Neural progenitor cell (in vitro differentiated cells): ENCODE data around the gene IFI30. TPM values are rescaled to one million over a fixed set of nuclear protein-coding genes. Genes with fewer than 3 reads are reported as not detected.

Experiments used
- DNase-seq: peaks from one replicate; pipeline ENCODE4 v3.0.0-alpha.2; 2016; ENCODE audit warnings: low spot score
- H2AFZ ChIP-seq: fragments of 200-600 bp; sonication (generic); replicated peaks from 2 replicates; pipeline ENCODE4 v1.6.1; 2016; ENCODE audit warnings: antibody characterized with exemption
- H3F3A ChIP-seq: fragments of 200-600 bp; sonication (generic); 2 replicates; pipeline ENCODE4 v1.6.1; 2016; ENCODE audit warnings: antibody characterized with exemption, low read depth
- H3K27ac ChIP-seq: fragments of 200-600 bp; sonication (generic); 2 replicates; pipeline ENCODE4 v1.5.1; 2016; ENCODE audit warnings: mild to moderate bottlenecking
- H3K27me3 ChIP-seq: fragments of 200-600 bp; sonication (generic); 2 replicates; pipeline ENCODE4 v1.6.1; 2016; ENCODE audit warnings: mild to moderate bottlenecking, moderate library complexity
- H3K36me3 ChIP-seq: fragments of 200-600 bp; sonication (generic); 2 replicates; pipeline ENCODE4 v1.5.1; 2016
- H3K4me1 ChIP-seq: fragments of 200-600 bp; sonication (generic); 2 replicates; pipeline ENCODE4 v1.6.1; 2016; ENCODE audit warnings: mixed run types
- H3K4me2 ChIP-seq: fragments of 200-600 bp; sonication (generic); 2 replicates; pipeline ENCODE4 v1.6.1; 2016
- H3K4me3 ChIP-seq: fragments of 200-600 bp; sonication (generic); 2 replicates; pipeline ENCODE4 v1.5.1; 2016
- H3K79me2 ChIP-seq: fragments of 200-600 bp; sonication (generic); 2 replicates; pipeline ENCODE4 v1.6.1; 2016; ENCODE audit warnings: low read depth
- H3K9ac ChIP-seq: fragments of 200-600 bp; sonication (generic); 2 replicates; pipeline ENCODE4 v1.6.1; 2016
- H3K9me3 ChIP-seq: fragments of 200-600 bp; sonication (generic); 2 replicates; pipeline ENCODE4 v1.5.1; 2016; ENCODE audit warnings: low read depth
- H4K20me1 ChIP-seq: fragments of 200-600 bp; sonication (generic); 2 replicates; pipeline ENCODE4 v1.6.1; 2016; ENCODE audit warnings: low read depth
- H3K27ac Mint-ChIP-seq: 3 replicates; pipeline ENCODE4 v1.8.0; 2021; ENCODE audit warnings: mixed read lengths
- H3K27me3 Mint-ChIP-seq: 2 replicates; pipeline ENCODE4 v1.8.0; 2022; ENCODE audit warnings: low read depth, mild to moderate bottlenecking, inconsistent platforms, moderate library complexity, mixed read lengths; ENCODE audit not compliant: insufficient read depth
- H3K36me3 Mint-ChIP-seq: 3 replicates; pipeline ENCODE4 v1.8.0; 2021; ENCODE audit warnings: mixed read lengths
- H3K4me1 Mint-ChIP-seq: 3 replicates; pipeline ENCODE4 v1.8.0; 2021; ENCODE audit warnings: mixed read lengths
- H3K4me3 Mint-ChIP-seq: 3 replicates; pipeline ENCODE4 v1.8.0; 2021; ENCODE audit warnings: mild to moderate bottlenecking, moderate library complexity, mixed read lengths
- H3K9me3 Mint-ChIP-seq: 3 replicates; pipeline ENCODE4 v1.8.0; 2020; ENCODE audit warnings: mixed read lengths
- EZH2 ChIP-seq: fragments of 200-600 bp; sonication (generic); IDR thresholded peaks from 2 replicates; pipeline ENCODE4 v1.6.1; 2017; ENCODE audit warnings: antibody characterized with exemption, mild to moderate bottlenecking, moderate library complexity
- EZH2phosphoT487 ChIP-seq: fragments of 200-600 bp; sonication (generic); IDR thresholded peaks from 2 replicates; pipeline ENCODE4 v1.6.1; 2017; ENCODE audit warnings: antibody characterized with exemption
- total RNA-seq: library from RNA; depleted of rRNA; stranded (reverse); fragments of >200 nt; gene quantifications from 2 replicates; pipeline ENCODE4 v1.2.3, GENCODE V29; 2015; ENCODE audit warnings: low replicate concordance
- TF ChIP-seq, protein P1 (sequence below): fragments of 200-600 bp; sonication (generic); IDR thresholded peaks from 2 replicates; pipeline ENCODE4 v1.5.1; 2017; ENCODE audit warnings: antibody characterized with exemption, mild to moderate bottlenecking

IFI30 gene
- total RNA-seq, 1 donor from 2014 or later: not detected

DNA sequence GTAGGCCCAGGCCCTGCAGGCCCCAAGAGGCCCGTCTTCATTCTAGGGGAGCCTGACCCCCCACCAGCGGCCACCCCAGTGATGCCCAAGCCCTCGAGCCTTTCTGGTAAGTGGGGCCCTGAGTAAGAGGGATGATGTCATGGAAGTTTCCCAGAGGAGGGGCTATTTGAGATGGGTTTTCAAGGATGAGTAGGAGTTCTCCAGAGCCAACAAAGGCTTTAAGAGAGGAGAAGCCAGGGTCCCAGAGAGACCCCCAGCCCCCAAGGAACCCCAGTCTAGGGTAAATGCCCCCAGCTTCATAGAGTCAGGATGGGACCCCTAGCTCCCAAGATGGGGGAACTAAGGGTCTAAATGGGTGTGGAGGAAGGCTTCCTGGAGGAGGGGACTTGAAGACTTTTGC lies 29.7 kb upstream of the IFI30 start:
- Histone ChIP-seq H3K36me3 (peaks cover 3% of the 10 kb centered on the region), H3K4me2 (no peak overlapping the region), H3K4me3 (no peak overlapping the region), H3K9me3 (no peaks in the 10 kb centered on the region), H3K27me3 (no peaks in the 10 kb centered on the region), H3K9ac (no peak overlapping the region), H3K79me2 (no peaks in the 10 kb centered on the region), H4K20me1 (no peaks in the 10 kb centered on the region), H3K27ac (no peak overlapping the region), H2AFZ (no peak overlapping the region), H3F3A (no peaks in the 10 kb centered on the region), H3K4me1 (no peaks in the 10 kb centered on the region)
- TF ChIP-seq EZH2phosphoT487: no peak
- Mint-ChIP-seq H3K27ac (no peak overlapping the region), H3K4me1 (no peaks in the 10 kb centered on the region), H3K4me3 (no peak overlapping the region), H3K27me3 (no peaks in the 10 kb centered on the region), H3K36me3 (peaks cover 17% of the 10 kb centered on the region), H3K9me3 (no peaks in the 10 kb centered on the region)
- no peak for DNase-seq

- Histone ChIP-seq H3K4me1 (no peaks in the 10 kb centered on the region), H3F3A (no peaks in the 10 kb centered on the region), H3K4me3 (no peak overlapping the region), H3K9me3 (no peaks in the 10 kb centered on the region), H2AFZ (no peak overlapping the region), H3K4me2 (no peak overlapping the region), H3K36me3 (peaks cover 3% of the 10 kb centered on the region), H4K20me1 (no peaks in the 10 kb centered on the region), H3K79me2 (no peaks in the 10 kb centered on the region), H3K9ac (no peak overlapping the region), H3K27ac (no peak overlapping the region), H3K27me3 (no peaks in the 10 kb centered on the region)
- no peak overlapping the region for H3K27ac Mint-ChIP-seq
- no peak overlapping the region for H3K4me3 Mint-ChIP-seq
- no peak for DNase-seq
- H3K4me1 Mint-ChIP-seq: no peaks in the 10 kb centered on the region
- H3K9me3 Mint-ChIP-seq: no peaks in the 10 kb centered on the region
- TF ChIP-seq EZH2phosphoT487 (no peak), EZH2 (no peak)
- TF ChIP-seq, protein P1, sequence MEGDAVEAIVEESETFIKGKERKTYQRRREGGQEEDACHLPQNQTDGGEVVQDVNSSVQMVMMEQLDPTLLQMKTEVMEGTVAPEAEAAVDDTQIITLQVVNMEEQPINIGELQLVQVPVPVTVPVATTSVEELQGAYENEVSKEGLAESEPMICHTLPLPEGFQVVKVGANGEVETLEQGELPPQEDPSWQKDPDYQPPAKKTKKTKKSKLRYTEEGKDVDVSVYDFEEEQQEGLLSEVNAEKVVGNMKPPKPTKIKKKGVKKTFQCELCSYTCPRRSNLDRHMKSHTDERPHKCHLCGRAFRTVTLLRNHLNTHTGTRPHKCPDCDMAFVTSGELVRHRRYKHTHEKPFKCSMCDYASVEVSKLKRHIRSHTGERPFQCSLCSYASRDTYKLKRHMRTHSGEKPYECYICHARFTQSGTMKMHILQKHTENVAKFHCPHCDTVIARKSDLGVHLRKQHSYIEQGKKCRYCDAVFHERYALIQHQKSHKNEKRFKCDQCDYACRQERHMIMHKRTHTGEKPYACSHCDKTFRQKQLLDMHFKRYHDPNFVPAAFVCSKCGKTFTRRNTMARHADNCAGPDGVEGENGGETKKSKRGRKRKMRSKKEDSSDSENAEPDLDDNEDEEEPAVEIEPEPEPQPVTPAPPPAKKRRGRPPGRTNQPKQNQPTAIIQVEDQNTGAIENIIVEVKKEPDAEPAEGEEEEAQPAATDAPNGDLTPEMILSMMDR: no peak
- peaks cover 15% of the 10 kb centered on the region for H3K36me3 Mint-ChIP-seq
- no peaks in the 10 kb centered on the region for H3K27me3 Mint-ChIP-seq
Measured at GRCh38 chr19:18144361-18144760, 29.3 kb upstream of the IFI30 start.

DNA sequence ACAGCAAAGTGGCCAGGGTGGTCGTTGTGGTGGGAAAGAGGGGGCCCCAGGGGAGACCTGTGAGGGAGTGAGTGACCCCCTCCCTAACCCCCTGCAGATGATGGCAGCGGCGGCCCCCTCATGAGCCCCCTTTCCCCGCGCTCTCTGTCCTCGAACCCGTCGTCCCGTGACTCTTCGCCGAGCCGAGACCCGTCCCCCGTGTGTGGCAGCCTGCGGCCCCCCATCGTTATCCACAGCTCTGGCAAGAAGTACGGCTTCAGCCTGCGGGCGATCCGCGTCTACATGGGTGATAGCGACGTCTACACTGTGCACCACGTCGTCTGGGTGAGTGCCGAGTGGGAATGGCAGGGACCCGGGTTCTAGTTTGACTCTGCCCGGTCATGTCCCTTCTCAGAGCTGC lies 28.7 kb upstream of the IFI30 start:
- H4K20me1 ChIP-seq: no peaks in the 10 kb centered on the region
- H3K27me3 ChIP-seq: no peaks in the 10 kb centered on the region
- H3K4me3 Mint-ChIP-seq: no peak overlapping the region
- H3K36me3 ChIP-seq: peaks cover 3% of the 10 kb centered on the region
- H3K9me3 Mint-ChIP-seq: no peaks in the 10 kb centered on the region
- H3K9me3 ChIP-seq: no peaks in the 10 kb centered on the region
- no peaks in the 10 kb centered on the region for H3K4me1 Mint-ChIP-seq
- no peak overlapping the region for H3K4me3 ChIP-seq
- no peak overlapping the region for H3K27ac Mint-ChIP-seq
- no peak overlapping the region for H3K9ac ChIP-seq
- H3K27ac ChIP-seq: no peak overlapping the region
- no peak overlapping the region for H3K4me2 ChIP-seq
- H3K27me3 Mint-ChIP-seq: no peaks in the 10 kb centered on the region
- no peaks in the 10 kb centered on the region for H3F3A ChIP-seq
- no peak overlapping the region for H2AFZ ChIP-seq
- TF ChIP-seq EZH2phosphoT487 (no peak), EZH2 (no peak)
- TF ChIP-seq, protein P1: no peak
- no peaks in the 10 kb centered on the region for H3K4me1 ChIP-seq
- H3K36me3 Mint-ChIP-seq: peaks cover 15% of the 10 kb centered on the region
- no peak for DNase-seq
- H3K79me2 ChIP-seq: no peaks in the 10 kb centered on the region

DNA sequence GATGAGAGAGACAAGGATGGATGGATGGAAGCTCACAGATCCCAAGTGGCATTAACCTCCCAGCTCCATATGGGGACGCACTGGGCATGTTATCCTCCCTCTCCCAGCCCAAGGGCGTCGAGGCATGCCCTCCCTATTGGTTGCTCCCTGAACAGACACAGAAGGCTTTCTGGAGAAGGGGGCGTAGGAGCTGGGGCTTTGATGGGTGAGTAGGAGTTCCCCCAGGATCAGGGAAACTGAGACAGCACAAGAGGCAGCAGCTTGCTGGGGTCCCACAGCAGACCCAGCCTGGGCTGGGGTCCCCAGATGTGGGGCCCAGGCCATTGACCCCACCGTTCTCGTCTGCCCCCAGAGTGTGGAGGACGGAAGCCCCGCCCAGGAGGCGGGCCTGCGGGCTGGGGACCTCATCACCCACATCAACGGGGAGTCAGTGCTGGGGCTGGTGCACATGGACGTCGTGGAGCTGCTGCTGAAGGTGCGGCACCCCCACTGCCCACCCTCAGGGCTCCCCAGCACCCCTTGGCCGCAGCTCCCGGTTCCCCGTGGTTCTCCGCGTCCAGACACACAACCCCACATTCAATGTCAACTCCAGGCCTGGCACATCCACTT lies 28.1 kb upstream of the IFI30 start:
- Histone ChIP-seq H2AFZ (no peak overlapping the region), H3K4me1 (no peaks in the 10 kb centered on the region), H3F3A (no peaks in the 10 kb centered on the region), H3K79me2 (no peaks in the 10 kb centered on the region), H4K20me1 (no peaks in the 10 kb centered on the region), H3K9me3 (no peaks in the 10 kb centered on the region), H3K4me2 (no peak overlapping the region), H3K9ac (no peak overlapping the region), H3K27me3 (no peaks in the 10 kb centered on the region), H3K27ac (no peak overlapping the region), H3K4me3 (no peak overlapping the region), H3K36me3 (peaks cover under 1% of the 10 kb centered on the region)
- Mint-ChIP-seq H3K36me3 (peaks cover 13% of the 10 kb centered on the region), H3K27me3 (no peaks in the 10 kb centered on the region), H3K27ac (no peak overlapping the region), H3K9me3 (no peaks in the 10 kb centered on the region), H3K4me3 (no peak overlapping the region), H3K4me1 (no peaks in the 10 kb centered on the region)
- TF ChIP-seq EZH2 (no peak), EZH2phosphoT487 (no peak)
- TF ChIP-seq, protein P1: no peak
- no peak for DNase-seq
